CD1c-positive myeloid dendritic cell (primary cell): ENCODE data around the gene DSC1.
"Not testable (repeated sequence)": the region's sequence is repeated elsewhere in the genome, so short reads cannot be mapped to it uniquely, and the experiment has no call there.

Source experiments
- DNase-seq: peaks from one replicate; pipeline ENCODE4 v3.0.0-alpha.2; 2016; ENCODE audit errors: extremely low spot score

Gene DSC1, protein sequence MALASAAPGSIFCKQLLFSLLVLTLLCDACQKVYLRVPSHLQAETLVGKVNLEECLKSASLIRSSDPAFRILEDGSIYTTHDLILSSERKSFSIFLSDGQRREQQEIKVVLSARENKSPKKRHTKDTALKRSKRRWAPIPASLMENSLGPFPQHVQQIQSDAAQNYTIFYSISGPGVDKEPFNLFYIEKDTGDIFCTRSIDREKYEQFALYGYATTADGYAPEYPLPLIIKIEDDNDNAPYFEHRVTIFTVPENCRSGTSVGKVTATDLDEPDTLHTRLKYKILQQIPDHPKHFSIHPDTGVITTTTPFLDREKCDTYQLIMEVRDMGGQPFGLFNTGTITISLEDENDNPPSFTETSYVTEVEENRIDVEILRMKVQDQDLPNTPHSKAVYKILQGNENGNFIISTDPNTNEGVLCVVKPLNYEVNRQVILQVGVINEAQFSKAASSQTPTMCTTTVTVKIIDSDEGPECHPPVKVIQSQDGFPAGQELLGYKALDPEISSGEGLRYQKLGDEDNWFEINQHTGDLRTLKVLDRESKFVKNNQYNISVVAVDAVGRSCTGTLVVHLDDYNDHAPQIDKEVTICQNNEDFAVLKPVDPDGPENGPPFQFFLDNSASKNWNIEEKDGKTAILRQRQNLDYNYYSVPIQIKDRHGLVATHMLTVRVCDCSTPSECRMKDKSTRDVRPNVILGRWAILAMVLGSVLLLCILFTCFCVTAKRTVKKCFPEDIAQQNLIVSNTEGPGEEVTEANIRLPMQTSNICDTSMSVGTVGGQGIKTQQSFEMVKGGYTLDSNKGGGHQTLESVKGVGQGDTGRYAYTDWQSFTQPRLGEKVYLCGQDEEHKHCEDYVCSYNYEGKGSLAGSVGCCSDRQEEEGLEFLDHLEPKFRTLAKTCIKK

DNA sequence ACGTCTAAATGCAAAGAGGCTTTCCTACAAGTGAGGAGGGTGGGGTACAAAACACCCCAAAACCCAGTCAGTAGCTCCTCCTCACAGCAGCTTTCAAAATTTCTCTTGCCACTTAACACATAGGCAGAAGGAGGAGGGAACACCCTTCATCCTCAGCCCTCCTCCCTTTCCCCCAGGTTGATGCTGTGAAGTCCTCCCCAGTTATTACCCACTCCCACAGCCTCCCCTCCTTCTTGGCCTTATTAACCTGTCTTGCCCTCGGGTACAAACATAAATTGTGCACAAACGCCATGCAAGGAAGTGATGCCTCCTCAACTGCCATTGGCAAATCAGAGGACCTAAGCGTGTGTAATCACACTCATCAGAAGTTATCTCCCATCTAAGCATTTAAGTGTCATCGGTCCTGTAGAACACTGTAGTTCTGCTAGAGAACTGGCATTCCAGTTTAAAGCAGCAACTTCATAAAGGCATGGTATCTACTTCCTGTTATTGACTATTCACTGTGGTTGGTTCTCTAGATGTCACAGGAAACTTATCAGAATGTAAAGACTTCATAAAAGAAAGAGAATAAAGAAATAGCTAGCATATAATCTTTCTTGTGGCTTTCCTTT, at the start of gene DSC1:
Gene DSC1, minus strand, starts transcription at position 32 of the 611 bp plus-strand sequence. CDS start 262 bp downstream, outside the sequence.
- no peak for DNase-seq

DNA sequence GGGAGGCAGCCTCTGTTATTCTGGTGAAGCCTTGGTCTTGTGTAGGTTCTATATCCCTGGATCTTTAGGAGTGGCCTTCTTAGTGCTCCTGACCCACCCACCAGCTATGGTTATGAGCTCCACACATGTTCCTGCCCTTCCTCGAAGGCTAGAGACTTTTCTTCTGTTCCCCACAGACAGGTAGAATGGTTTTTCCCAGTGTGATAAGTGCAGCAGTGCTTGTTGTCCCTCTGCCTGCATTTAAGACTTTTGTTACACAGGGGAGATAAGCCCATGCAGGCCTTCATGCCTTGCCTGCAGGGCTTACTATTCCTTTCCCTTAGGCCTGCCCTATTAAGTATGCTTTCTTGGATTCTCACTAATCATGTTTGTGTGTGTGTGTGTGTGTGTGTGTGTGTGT, 48.4 kb upstream of the DSC1 start:
- DNase-seq, result no peak

DNA sequence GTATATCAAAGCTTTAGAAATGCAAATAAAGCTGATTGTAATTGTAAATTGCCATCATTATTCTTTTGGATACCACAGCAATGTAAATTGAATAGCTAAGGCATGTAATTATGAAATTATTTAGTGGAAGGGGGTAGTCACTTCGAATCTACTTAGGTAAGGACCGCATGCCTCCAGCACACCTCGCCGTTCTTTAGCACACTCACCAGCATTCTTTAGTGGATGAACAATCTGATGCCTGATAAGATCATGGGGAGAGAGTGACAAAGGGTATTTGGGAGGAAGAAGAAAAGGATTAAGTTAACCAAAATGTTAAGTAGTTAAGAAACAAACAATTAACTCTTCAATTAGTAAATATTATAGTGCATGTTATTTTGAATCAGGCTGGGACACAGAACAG, 46.4 kb upstream of the DSC1 start:
- no peak for DNase-seq

DNA sequence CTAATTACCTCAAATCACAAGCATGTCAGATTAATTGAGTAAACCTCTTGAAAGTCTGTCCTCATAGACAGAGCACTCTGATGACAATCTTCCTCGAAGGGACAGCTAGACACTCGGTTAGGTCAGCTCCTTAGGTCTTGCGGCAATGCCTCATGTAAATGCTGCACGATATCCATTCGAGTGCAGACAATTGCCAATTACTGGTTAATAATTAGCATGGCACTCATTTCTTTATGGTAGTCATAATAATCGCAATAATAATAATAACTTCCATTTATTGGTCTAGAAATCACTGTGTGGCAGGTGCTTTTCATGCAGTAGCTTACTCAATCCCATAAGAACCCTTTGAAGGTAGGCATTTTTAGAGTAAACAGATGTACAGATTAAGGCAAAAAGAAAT, 44.7 kb upstream of the DSC1 start:
- DNase-seq, result no peak

DNA sequence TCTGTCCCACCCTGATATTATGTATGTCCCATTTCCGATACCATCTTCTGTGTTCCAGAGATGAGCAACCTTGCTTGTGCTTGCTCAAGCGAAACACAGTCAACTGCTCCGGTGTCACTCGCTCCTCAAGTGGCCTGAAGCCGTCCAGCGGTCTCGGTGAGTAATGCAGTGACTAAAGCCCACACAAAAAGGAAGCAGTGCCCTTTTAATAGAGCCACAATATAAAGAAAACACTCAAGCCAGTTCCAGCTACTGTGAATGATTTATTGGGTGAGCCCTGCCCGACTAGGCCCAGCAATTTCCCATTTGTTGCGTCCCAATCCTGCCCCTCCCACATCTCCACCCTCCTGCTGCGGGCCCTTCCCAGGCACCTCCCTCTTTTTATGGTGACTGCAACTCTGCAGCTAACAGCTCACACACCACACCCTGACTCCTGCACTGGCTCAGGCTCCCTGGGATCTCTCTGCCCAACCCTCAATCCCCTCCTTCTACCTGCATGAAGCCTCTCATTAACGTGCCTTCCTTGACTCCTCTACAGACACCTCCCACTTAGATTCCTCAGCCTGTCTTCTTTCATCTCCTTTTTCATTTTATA, 44.2 kb upstream of the DSC1 start:
- peak; percentile 87 for DNase-seq

DNA sequence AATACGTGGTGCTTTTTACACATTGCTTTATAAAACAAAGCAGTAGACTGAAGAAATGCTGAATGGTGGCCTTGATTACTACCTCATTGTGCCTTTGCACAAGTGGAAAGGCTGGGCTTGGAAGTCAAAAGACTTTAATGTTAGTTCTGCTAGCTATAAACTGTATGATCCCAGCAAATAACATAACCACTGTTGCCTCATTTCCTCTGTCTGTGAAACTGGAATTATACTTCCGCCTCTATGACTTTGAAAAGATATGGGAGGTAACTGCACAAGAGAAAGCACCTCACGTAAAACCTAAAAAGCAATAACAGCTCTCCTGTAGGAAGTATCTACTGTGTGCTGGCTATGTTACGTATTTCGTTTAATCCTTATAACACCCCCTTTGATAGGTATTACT, 43.4 kb upstream of the DSC1 start:
- DNase-seq, result peak; percentile 71

DNA sequence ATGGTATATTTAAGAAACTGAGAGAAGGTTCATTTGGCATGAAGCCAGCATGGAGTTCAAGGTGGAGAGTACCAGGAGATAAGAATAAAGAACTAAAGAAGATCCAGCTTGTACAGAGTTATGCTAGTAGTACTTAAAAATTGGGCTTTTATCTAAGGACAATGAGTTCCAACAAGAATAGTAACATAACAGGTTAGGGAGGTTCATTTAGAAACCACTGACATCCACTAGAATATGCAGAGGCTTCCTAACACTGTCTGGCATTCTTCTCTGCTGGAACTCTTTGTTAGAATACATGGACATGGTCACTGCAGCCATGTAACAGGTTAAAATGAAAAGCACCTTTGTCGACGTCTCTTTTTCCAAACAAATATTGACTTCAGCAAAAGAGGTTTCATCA, 42.6 kb upstream of the DSC1 start:
- DNase-seq, result no peak

DNA sequence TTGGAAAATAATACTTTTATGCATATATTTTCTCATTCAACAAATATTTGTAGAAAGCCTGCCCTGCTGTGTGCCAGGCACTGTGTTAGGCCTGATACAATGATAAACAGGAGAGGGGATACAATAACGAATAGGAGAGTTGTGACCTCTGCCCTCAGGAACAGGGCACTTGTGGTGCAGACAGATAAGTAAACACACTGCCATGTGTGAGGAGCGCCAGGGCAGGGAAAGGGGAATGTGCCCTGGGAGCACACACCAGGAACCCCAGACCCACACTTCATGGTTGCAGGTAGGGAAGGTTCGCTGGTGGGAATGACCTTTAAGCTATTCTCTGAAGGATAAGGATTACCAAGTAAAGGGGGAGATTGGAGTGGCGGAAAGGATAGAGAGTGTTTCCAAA, 42.2 kb upstream of the DSC1 start:
- DNase-seq, result no peak

DNA sequence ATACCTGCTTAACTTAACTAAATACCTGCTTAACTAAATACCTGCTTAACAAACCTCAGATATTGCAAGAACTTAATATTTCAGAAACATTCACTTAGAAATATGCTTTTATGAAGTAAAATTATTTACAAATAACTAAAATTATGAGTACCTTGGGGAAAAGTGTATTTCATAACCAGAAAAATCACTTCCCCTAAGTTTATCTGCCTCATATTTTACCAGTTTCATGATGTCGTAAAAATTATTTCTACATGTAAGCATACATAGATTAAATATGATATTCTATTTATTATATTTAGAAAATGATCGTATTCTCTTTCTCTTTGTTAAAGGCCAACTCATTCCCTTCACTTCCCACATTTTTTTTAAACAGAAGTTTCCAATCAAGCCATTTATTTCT, 41.5 kb upstream of the DSC1 start:
- DNase-seq, result peak; percentile 56

DNA sequence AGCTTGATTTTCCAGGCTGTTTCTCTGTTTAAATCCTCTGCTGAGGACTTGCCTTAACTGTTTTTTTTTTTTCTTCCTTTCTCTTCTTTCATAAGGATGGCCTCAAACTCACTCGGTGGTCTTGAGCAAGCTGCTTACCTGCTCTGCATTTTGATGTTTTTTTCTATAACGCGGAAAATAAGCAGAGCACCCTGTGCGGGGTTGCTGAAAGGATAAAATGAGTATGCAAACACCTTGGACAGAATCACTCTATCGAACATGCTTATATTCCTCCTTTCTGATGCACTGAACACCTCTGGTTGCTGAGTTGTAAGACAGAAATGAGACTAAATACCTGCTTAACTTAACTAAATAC, 41.1 kb upstream of the DSC1 start:
- no peak for DNase-seq

DNA sequence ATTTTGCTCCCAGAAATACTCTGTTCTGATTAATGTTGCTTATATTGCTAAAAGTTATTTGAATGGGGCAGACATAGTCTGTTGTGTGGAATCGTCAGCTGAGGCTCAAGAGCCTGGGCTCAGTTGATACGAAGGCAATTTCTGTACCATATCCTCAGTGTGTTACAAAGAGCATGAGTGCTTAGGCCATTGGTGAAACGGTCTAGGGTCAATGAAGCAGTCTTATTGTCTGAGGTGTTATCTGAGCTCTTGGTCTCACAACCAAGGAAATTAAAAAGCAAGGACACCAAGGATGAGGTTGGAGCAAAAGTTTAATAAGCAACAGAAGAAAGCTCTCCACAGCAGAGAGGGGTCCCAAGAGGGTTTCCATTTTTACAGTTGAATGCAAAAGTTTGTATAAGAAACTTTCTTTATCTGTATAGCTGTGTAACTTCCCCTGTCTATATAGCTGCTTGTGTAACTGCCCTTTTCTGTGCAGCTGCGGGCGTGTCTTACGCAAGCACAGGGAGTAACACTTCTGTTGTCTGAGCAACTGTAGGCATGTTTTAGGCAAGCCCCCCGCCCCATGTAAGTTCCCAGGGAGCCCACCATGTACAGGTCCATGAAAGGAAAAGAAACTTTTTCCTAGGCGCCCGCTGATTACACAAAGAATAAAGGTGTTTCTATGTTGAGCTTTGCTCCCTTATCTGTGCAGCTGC, 40.6 kb upstream of the DSC1 start:
- DNase-seq, result peak; percentile 77

DNA sequence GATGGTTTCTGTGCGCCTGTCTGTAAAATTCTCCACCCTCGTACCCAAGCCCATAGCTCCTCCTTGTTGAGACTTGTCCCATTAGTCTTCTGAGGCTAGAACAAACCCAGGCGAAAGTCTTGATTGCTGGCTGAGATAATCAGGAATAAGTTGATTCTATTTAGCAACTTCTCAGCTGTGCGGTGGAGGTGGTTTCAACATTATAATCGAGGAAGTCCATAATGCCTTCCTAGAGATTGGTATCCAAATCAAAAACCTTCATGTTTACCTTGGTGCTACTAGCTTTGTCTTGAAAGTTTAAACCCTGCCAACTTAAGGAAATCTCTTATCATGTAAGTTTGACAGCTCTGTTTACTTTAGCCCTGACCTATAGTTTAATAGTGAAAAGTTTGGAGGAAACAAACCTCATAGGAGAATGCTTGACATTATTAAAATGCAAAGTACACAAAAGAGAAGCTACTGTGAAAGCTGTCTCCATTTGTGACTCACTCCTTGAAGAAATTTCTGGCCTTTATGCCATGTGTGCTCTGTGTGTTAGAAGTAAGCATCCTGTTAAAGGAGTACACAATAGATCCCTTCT, 36.6 kb upstream of the DSC1 start:
- DNase-seq, result peak; percentile 26

DNA sequence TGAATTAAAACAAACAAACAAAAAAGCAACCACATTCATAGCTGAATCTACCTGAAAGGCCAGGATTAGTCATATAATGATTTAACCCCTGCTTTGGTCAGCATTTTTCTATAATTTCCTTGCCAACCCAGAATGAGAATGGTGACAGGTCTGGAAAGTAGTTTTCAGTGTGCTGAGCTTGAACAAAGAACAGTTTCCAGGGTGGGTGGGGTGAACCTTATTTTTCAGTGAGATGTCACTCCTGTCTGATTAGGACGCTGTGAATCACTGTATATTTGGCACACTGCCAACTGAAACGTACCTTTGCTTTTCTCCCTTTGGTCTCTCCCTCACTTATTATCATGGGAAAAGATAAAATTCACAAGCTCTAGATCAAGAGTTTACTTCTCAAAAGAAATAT, 35.0 kb upstream of the DSC1 start:
- no peak for DNase-seq

DNA sequence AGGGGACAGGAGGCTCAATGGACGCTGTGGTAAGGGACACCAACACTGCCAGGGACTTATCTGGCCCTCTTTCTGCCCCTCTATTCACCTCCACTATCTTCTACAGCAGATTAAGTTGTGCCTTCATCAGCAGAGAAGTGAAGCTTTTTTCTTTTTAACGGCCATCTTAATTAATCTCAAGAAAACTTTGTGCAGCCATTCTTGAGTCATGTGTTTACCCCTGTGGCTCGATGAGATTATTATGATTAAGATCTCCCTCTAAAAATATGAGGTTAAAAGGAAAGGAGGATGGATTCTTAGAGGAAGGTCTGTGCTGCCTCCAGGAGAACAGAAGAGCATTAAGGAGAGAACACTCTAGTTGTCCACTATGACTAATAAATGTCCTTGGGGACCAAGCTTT, 32.4 kb upstream of the DSC1 start:
- no peak for DNase-seq

DNA sequence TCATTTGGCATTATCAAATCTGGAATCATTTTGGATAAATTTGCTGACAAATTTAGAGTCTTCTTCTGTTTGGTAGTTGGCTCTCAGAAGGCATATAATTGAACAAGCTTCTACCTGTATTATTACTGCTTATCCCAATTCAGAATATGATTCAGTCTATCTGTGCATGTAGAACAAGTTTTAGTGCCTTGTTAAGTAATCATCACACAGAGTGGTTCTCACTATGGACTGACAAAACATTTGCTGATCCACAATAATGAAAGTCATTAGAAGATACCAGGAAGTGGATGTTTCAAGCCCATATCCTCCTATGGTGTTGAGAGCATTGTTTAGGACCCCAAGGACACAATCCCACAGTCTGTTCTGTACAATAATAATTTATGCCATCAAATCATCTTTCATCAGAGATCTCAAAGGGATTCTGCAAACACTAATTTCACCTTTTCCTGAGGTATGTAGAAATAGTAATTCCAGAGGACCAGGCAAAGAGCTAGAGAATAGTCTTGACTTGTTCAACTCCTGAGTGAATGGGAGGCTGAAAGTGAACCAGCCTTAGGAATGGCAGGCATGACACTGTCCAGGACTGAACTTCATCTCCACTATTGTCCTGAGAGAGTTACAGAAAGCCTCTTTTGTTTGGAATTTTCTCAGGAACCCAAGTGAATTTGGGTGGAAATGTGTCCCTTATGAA, 29.6 kb upstream of the DSC1 start:
- no peak for DNase-seq

DNA sequence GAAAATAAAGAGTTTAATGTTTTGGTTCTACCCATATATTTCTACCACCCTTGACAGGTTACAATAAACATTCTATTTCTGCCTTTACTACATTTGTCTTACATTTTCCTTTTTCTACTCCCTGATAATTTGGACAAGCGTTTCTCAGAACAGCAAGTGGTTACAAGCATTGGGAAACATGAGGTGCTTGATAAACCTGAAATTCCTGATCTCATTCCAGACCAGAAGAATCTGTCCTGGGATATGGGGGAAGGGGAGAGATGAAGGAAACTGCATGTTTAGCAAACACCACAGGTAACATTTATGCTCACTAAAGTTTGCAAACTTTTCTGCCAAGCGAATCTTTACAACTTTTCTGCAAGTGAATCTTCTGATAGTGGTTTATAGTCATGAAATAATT, 28.3 kb upstream of the DSC1 start:
- DNase-seq, result no peak

DNA sequence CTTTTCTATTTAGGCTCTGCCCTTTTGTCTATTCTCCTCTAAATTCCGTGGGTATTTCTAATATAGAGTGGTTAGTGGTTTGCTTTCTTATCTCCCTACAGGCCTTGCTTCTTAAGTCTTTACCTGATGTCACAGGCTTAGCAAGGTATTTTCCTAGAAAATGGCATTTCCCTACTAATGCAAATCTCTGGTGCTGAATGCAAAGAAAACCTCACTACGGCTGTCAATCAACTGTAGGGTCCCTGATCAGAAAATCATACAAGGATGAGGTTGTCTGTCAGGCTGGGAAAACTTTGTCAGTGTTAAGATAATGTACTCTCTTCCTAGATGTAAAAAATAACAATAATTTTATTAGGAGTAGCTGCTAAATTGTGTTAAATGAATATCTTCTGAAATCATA, 27.1 kb upstream of the DSC1 start:
- no peak for DNase-seq

DNA sequence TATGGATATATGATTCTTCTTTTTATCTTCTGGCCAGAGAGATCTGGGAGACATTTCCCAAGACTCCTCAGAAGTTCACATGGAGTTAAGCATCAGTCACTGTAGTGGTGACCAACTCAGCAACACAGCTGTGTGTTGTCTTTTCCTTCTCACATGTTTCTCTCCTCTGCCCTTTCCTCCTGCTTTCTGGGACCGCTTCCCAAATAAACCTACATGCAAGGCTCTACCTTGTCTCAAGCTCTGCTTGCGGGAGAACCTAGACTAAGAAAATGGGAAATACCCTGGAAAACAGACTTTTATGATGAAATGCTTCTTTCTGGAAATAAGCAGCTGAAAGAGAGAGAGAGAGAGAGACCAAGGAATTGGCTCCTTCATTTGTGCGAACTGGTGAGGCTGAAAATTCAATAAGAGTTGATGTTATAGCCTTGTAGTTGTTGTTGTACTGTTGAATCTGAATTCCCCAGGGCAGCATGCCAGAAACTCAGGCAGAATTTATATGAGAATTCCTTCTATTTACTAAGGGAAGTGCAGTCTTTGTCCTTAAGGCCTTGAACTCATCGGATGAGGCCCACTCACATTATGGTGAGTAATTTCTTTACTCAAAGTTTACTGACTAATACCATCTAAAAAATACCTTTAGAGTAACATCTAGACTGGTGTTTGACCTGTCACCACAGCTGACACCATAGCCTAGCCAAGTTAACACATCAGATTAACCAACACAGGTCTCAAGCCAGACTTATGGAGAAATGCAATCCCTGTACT, 22.7 kb upstream of the DSC1 start:
- no peak for DNase-seq

DNA sequence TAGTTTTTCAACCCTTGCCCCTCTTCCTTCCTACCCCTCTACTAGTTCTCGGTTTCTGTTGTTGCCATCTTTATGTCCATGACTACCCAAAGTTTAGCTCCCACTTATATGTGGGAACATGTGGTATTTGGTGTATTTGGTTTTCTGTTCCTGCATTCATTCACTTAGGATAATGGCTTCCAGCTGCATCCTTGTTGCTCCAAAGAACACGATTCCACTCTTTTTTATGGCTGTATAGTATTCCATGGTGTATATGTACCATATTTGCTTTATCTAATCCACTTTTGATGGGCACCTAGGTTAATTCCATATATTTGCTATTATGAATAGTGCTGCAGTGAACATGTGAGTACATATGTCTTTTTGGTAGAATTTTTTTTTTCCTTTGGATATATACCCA, 20.6 kb upstream of the DSC1 start:
- no peak for DNase-seq

DNA sequence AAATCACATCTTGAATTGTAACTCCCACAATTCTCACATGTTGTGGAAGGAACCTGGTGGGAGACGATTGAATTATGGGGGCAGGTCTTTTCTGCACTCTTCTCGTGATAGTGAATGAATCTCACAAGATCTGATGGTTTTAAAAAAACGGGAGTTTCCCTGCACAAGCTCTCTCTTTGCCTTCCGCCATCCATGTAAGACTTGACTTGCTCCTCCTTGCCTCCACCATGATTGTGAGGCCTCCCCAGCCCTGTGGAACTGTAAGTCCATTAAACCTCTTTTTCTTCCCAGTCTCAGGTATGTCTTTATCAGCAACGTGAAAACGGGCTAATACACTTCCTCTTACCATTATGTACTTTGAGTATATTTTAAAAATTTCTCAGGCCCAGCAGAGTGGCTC, 14.7 kb upstream of the DSC1 start:
- DNase-seq, result not testable (repeated sequence)
